GM21723 (cell line): ENCODE results near the gene GPX8.

Source experiments
- ATAC-seq: cut with Tn5 transposase; IDR thresholded peaks from one replicate; pipeline ENCODE4 v1.9.1; 2021; ENCODE audit warnings: mild to moderate bottlenecking, moderate library complexity; ENCODE audit not compliant: unreplicated experiment

Gene GPX8, protein sequence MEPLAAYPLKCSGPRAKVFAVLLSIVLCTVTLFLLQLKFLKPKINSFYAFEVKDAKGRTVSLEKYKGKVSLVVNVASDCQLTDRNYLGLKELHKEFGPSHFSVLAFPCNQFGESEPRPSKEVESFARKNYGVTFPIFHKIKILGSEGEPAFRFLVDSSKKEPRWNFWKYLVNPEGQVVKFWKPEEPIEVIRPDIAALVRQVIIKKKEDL

DNA sequence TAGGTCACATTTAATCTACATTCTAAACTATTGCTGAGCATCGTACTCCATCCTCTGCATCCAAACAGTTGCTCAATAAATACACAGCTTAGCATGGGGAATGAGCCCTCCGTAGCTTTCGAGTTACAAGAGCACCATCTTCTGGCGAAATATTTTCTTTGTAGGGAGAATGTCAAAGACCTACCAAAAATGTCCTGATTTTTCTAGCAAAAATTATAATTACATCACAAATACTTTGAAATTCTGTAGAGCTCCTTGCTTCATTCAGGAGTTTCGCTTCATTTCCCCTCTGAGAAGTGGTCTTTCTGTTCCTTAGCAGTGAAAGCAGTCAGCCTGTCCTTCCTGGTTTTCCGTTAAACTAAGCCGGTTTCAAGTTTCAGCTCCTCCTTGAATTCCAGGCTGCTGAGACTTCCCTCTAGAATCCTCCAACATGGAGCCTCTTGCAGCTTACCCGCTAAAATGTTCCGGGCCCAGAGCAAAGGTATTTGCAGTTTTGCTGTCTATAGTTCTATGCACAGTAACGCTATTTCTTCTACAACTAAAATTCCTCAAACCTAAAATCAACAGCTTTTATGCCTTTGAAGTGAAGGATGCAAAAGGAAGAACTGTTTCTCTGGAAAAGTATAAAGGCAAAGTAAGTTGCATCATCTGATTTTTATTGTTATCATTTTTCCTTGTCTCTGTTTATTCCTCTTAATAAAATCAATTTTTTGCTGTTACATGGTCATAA, at the start of gene GPX8:
GPX8 (plus strand) TSS at position 409 of the 730 bp plus-strand sequence; CDS start at position 431, 22 bp downstream.
- ATAC-seq, result no peak

DNA sequence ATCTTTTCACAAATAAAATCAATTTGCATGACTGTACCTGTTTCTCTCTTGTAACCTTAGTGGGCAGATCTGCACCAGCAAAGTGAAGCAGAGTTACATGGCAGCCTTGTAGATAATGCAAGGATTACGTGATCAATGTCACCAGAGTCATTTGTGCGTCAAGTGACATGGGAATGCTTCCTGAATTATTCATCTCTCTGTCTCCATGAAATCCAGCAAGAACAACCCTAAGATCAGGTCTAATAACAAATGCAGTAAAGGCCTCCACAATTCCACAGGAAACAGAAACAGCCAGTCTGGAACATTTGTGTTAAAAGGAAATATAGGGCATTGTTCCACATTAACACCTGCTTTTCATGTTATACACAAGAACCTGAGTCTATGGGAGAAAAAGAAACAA, 49.8 kb upstream of the GPX8 start:
- no peak for ATAC-seq

DNA sequence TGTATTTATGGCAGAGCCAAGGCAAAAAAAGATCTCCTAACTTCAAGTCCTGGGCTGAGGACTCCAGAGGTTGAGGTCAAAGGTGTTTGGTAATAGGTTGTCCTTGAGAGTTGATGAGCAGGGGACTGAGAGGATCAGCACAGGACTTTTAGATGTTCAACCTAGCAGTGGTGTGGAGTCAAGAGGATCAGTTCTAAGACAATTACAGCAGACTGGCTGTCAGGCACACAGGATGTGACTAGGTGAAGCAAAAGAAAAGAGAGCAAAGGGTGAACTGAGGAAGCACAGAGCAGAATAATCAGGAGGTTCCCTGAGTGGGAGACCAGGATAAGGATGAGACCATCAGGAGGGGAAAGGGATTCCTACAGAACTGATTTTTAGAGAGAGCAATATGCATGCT, 46.6 kb upstream of the GPX8 start:
- no peak for ATAC-seq

DNA sequence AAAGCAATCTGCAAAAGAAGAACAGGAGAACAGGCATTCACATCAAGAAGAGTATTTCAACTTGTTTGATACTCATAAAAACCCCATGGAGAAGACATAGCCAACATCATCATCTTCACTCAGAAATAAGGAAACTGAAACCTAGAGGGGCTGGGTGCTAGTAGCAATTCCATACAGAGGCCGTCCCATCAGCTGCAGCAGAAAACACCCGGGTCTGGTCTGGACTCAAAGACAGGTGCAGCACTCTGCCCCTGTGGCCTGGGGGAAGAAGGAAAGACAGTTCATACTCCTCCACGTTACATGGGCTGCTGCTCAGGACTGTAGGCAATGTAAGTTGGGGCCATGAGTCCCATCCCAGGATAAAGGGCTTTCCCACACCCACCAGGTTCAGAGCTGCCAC, 45.9 kb upstream of the GPX8 start:
- ATAC-seq, result no peak

DNA sequence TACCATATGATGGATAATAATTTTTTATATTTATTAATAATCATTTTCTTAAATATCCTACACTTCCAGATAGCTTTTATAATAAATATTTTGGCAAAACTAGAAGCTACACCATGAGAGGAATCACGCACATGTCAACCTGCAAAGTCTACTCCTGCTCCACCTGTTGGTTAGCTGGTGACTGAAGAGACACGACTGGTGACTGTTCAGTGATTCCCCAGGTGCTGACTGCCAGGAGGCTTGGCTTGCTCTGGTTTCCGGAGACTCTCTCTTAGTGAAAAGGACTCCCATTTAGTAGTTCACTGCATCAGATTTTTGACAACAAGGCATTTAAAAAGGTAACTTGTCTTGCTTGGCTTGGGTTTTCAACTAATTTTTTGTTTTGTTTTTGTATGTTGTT, 36.6 kb upstream of the GPX8 start:
- ATAC-seq, result no peak

DNA sequence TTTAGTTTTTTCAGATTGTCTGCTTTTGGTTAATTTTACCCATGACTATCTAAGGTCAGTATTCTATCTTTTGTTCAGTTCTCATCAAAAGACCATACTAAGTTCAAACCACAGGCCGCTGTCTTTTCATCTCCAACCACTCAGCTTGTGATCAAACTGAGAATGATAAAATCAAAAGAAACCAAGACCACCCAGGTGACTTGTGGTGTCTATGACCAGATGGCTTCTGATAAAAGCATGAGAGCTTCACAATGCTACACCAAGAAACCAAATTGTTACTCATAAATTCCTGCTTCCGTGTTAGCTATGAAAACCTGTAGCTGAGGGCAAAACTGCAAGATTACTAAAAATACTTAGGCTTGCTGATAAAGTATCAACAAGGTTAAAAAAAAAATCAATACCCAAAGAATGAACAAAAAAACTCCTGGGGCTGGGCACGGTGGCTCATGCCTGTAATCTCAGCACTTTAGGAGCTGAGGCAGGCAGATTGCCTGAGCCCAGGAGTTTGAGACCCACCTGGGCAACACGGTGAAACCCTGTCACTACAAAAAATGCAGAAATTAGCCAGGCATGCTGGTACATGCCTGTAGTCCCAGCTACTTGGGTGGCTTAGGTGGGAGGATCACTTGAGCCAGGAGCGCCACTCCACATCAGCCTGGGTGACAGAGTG, 25.8 kb upstream of the GPX8 start:
- ATAC-seq, result no peak

DNA sequence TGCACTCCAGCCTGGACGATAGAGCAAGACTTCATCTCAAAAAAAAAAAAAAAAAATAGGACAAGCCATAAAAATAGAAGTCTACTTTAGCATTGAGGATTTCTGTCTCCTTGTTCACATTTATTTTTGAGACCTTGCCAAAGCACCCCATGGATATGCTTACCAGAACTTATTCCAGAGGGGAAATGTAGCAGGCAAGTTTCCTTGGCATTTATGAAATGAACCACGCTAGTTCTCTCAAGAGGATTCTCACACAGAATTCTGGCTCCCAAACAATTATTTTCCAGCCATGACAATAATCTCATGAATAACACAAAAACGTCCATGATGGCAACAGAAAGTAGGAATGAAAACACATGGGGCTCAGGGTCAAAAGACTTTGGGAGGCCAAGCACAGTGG, 23.4 kb upstream of the GPX8 start:
- no peak for ATAC-seq

DNA sequence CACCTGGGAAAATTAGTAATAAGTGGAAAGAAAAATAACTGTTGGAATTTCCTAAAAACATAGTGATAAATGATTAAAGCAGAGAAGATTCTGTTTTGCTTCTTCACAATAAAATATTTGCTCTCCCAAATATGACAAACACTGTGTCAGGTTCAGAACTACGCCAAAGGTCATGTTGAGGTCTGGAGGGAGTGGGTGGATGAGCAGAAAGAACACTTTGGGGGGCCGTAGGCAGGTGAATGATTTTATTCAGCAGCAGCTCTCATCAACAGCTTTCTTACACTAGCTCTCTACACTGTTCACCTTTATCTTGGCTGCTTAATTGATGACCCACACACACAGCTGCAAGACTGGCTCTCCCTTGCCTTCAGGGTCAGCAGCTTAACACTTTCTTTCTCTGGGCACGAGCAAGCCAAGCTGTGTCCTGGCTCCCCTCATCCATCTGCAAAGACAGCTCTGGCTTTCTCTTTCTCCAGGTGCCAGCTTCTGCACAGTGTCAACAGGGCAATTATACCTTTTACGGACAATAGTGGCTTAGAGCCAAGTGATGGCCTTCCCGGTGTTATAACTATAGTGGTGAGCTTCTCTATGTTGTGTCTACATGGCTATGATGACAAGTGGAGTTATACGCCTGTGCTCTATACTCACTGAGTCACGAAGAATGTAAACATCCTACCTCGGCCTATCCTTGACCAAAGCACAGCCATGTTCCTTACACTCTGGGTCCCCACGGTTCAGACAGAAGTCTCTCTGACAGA, 18.9 kb upstream of the GPX8 start:
- ATAC-seq, result no peak

DNA sequence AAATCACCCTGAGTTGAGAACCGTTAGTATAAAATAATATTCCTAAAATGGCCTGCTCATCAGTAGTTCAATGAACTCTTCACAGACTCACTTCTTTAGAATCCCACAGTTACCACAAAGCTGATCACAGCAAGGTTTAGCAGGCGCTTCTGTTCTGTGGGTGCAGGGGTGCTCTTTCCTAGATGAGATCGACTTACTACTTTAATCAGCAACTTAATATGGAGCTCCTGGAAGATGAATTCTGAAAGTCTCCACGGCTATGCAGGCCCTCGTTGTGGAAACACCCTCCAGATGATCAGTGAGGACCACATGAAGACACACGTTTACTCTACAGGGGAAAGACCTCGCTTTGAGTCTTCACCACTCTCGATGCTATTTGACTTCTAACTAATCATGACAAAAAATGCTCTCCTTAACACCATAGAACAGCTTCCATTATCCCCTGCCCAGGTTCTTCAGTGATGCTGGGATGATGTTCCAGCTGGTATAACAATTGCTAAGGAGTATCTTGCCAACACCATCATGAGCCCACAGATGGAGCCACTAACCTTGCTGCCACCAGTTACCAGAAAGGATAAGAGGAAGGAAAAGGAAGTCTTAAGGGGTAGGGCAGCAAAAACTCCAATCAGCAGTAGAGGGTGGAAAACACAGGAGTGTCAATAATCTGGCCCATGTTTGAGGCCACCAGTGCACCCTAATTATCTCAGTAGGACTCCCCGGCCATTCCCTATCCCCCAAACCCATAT, 17.9 kb upstream of the GPX8 start:
- ATAC-seq, result no peak

DNA sequence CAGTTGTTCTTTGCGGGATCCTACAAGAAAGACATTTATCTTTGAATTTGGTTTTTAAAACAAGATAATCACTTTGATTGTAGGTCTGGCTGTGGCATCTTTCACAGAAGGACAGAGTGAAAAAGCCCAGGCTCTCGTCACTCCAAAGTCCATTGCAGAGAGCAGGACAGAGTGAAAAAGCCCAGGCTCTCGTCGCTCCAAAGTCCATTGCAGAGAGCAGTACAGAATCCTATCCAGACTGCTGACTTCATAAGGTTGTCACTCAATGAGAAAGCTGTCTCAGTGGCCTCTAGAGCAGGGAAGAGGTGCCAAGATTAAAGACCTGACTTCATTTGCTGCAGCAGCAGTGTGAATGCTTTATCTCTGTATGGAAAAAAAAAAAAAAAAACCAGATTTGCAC, 16.3 kb upstream of the GPX8 start:
- no peak for ATAC-seq

DNA sequence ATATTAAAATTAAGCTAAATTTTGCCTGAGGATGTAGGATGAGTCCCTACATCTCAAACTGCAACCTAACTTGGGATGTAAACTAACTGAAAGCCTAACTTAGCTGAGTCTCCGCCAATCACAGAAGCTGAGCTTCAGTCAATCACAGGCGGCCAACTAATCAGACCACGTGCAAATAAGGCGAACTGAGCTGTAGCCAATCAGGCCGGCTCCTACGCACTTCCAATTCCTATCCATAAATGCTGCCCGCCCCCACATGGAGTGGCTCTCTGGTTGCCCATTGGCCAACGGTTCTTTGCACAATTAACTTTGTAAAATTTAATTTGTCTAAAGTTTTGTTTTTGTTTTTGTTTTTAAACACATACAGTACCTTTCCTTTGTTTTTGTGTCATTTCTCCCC, 13.9 kb upstream of the GPX8 start:
- ATAC-seq, result no peak

DNA sequence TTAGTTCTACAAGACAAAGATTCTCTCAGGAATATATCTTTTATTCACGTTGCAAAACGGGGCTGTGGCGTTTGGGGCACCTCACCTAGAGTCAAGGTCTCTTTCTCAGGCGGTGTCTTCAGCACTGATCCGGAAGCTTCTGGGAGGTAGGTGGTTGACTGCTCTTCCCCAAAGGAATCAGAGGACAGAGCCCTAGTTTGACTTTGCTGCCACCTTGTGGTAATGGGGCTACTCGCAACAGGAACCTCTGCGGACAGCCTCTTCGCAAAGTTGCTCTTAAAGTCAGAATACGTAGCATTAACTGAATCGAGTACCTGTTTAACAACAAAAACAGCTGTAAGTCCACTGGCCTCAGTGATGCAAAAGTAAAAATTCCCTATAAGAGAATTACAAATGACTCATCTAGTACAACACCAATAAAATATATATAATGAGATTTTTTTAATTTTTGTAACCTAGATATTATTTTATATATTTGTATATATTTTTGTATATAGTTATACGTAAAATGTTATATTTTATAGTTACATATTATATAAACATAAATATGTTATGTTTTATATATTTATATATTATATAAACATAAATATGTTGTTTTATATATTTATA, 13.3 kb upstream of the GPX8 start:
- ATAC-seq, result peak; percentile 87

DNA sequence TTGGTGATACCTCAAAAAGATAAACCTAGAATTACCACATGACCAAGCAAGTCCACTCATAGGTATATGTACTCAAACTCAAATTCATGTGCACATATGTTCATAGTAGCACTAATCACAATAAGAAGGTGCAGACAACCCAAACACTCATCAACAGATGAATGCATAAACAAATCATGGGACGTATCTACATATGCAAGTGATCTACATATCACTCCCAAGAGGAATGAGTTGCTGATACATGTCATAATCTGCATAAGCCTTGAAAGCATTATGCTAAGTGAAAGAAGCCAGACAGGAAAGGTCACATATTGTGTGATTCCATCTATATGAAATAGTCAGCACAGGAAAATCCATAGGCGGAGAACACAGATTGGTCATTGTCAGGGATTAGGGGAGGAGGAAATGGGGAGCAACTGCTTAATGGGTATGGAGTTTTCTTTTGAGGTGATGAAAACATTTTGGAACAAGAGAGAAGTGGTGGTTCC, 10.6 kb upstream of the GPX8 start:
- ATAC-seq, result no peak

DNA sequence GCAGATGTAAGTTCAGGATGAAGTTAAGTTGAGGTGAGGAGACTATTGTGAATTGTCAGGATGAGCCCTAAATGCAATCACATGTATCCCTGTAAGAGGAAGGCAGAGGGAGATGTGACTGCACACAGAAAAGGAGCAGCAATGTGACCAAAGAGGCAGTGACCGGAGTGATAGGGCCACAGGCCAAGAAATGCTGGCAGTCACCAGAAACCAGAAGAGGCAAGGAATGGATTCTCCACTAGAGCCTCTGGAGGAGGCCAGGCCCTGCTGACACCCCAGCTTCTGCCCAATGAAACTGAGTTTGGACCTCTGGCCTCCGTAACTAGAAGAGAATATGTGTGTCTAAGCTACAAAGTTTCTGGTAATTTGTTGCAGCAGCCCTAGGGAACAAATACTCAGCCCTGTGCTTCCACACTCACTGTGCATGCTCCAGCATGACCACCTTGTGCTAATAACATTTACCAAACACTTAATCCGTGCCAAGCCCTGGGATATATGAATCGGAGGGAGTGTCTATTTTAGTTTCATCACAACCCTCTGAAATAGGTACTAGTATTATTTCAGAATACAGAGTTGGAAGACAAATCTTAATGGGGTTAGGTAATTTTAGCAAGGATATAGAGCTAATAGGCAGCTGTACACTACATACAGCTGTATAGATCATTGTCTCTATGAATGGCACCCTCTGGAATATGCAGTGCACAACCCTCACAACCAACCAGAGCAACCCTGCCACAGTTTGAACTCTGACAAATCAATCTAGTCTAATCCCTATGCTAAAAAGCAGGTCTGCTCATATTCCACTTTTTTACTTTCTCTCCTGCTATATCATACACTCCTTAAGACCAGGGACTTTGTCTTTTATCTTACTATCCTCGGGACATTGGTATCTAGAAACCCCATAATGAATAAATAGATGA, 7.8 kb upstream of the GPX8 start:
- no peak for ATAC-seq

DNA sequence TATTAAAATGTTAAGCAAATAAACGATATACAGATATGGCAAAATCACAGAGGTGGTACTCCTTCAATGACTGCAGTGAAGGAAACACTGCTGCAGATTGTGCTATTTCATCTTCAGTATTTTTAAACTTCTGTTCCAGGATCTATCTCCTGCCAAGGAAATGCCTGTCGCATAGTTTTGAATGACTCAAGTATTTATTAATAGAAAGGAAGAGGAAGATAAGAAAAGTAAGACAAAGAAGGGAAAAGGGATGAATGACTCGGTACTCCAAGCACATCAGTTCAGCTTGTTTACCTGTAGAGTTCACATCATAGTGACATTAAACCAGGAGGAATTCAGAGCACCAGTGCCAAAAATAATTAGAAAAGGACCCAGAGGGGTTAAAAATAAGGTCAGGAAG, 5.1 kb upstream of the GPX8 start:
- no peak for ATAC-seq

DNA sequence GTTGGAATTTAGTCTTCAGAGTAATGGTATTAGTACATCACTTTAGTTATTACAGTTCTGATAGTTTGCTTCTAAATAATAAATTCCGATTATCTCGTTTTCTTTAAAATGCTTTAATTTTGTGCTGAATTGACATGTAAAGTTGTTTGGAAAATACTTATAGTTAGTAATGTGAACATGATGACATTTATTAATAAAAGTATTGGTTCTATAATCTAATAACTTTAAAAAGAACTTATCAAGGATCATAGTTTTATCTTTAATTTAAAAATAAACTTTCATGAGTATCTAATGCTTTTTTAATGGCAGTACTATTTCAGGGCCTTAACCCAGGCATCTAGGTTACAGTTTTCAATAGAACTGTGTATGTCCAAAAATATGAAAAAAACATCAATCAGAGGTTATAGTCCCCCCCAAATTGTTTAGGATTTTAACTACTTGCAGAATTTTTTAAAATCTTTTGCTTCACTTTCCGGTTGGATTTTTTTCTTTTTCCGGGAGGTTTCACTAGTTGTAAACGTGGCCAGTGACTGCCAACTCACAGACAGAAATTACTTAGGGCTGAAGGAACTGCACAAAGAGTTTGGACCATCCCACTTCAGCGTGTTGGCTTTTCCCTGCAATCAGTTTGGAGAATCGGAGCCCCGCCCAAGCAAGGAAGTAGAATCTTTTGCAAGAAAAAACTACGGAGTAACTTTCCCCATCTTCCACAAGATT, 680 bp downstream of the GPX8 start:
- ATAC-seq, result no peak

DNA sequence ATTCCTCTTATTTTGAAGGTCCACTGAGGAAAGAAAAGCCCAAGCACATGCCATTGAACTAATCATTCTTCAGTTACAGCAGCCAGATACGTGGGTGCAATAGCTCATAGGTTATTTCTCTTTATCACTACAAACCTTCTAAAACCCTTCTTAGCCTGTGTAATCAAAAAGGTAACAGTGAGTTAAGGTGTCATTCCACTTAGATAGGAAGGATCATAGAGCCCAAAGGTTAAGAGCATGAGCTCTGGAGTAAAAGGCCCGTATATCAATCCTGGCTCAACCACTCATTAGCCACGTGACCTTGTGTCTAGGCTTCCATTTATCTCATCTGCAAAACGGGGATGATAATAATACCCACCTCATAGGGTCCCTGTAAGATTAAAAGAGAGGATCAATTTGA, 2.7 kb downstream of the GPX8 start:
- no peak for ATAC-seq

DNA sequence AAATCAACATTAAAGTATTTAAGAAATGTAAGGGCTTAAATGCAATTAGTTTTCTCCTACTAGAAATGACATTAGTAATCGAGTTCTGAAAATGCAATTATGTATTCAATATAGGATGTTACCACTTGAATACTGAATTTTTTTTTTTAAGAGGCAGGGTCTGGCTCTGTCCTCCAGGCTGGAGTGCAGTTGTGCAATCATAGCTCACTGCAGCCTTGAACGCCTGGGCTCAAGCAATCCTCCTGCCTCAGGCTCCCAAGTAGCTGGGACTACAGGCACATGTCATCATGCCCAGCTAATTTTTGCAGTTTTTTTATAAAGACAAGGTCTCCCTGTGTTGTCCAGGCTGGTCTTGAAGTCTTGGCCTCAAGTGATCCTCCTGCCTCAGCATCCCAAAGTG, 11.5 kb downstream of the GPX8 start:
- ATAC-seq, result no peak
